Cardiac muscle cell (in vitro differentiated cells and primary cell): ENCODE data around the gene SLC25A21. TPM values are rescaled to one million over a fixed set of nuclear protein-coding genes. Genes with fewer than 3 reads are reported as not detected.
A peak's percentile ranks its signal among the peaks of the same experiment; 100 is the strongest.

Experiments used
- DNase-seq, 2 donors: peaks; one replicate each; pipeline versions ENCODE4 v3.0.0 to v3.0.0-alpha.2; 2010 to 2017; ENCODE audit warnings: low read depth in 1 of 2, low spot score in 1 of 2
- H3K27ac ChIP-seq: fragments of 200-600 bp; sonication (generic); 2 replicates; pipeline ENCODE4 v1.5.1; 2016
- H3K27me3 ChIP-seq: fragments of 200-600 bp; sonication (generic); 2 replicates; pipeline ENCODE4 v1.6.0; 2016; ENCODE audit warnings: control low read depth
- H3K36me3 ChIP-seq: fragments of 200-600 bp; sonication (generic); 2 replicates; pipeline ENCODE4 v1.5.1; 2016; ENCODE audit warnings: control low read depth
- H3K4me1 ChIP-seq: fragments of 200-600 bp; sonication (generic); 2 replicates; pipeline ENCODE4 v1.8.1; 2017; ENCODE audit warnings: low read depth, mild to moderate bottlenecking, mixed run types
- H3K4me3 ChIP-seq: fragments of 200-600 bp; sonication (generic); 2 replicates; pipeline ENCODE4 v1.5.1; 2016; ENCODE audit warnings: mild to moderate bottlenecking
- H3K9me3 ChIP-seq: fragments of 200-600 bp; sonication (generic); 2 replicates; pipeline ENCODE4 v1.5.1; 2017; ENCODE audit warnings: low read depth, mild to moderate bottlenecking, control low read depth
- polyA plus RNA-seq: library from polyadenylated mRNA; unstranded; fragments of >200 nt; fragmentation: Nextera tagmentation; extraction: Ambion mirVana; gene quantifications from 2 replicates; pipeline ENCODE4 v1.2.1, GENCODE V29; 2016
- total RNA-seq: library from RNA; depleted of rRNA; stranded (reverse); fragments of >200 nt; gene quantifications from 2 replicates; pipeline ENCODE4 v1.2.3, GENCODE V29; 2016
- TF ChIP-seq, protein P1 (sequence below): IDR thresholded peaks from 2 replicates; pipeline ENCODE4 v1.5.1; 2012; ENCODE audit warnings: low read depth, mild to moderate bottlenecking, low read length

The SLC25A21 gene
- total and polyA plus RNA-seq, 2 experiments from 2014 or later, result 0.63 to 8.4 TPM

GRCh38 chr14:36820901-36821300, 351.5 kb downstream of the SLC25A21 start:
- no peaks in the 10 kb centered on the region for H3K36me3 ChIP-seq
- TF ChIP-seq, protein P1, sequence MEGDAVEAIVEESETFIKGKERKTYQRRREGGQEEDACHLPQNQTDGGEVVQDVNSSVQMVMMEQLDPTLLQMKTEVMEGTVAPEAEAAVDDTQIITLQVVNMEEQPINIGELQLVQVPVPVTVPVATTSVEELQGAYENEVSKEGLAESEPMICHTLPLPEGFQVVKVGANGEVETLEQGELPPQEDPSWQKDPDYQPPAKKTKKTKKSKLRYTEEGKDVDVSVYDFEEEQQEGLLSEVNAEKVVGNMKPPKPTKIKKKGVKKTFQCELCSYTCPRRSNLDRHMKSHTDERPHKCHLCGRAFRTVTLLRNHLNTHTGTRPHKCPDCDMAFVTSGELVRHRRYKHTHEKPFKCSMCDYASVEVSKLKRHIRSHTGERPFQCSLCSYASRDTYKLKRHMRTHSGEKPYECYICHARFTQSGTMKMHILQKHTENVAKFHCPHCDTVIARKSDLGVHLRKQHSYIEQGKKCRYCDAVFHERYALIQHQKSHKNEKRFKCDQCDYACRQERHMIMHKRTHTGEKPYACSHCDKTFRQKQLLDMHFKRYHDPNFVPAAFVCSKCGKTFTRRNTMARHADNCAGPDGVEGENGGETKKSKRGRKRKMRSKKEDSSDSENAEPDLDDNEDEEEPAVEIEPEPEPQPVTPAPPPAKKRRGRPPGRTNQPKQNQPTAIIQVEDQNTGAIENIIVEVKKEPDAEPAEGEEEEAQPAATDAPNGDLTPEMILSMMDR, result no peak
- DNase-seq, result no peak
- no peaks in the 10 kb centered on the region for H3K9me3 ChIP-seq
- no peak overlapping the region for H3K27ac ChIP-seq
- H3K27me3 ChIP-seq, result peaks cover 28% of the 10 kb centered on the region
- peaks cover 9% of the 10 kb centered on the region for H3K4me1 ChIP-seq
- H3K4me3 ChIP-seq, result no peak overlapping the region

- H3K36me3 ChIP-seq, result no peaks in the 10 kb centered on the region
- peaks cover 34% of the 10 kb centered on the region for H3K27me3 ChIP-seq
- H3K4me1 ChIP-seq, result peaks cover 9% of the 10 kb centered on the region
- H3K27ac ChIP-seq, result no peak overlapping the region
- H3K4me3 ChIP-seq, result no peak overlapping the region
- TF ChIP-seq, protein P1, result no peak
- no peaks in the 10 kb centered on the region for H3K9me3 ChIP-seq
- no peak for DNase-seq
These were observed 352.2 kb downstream of the SLC25A21 start for GRCh38 chr14:36820111-36820709.

DNA sequence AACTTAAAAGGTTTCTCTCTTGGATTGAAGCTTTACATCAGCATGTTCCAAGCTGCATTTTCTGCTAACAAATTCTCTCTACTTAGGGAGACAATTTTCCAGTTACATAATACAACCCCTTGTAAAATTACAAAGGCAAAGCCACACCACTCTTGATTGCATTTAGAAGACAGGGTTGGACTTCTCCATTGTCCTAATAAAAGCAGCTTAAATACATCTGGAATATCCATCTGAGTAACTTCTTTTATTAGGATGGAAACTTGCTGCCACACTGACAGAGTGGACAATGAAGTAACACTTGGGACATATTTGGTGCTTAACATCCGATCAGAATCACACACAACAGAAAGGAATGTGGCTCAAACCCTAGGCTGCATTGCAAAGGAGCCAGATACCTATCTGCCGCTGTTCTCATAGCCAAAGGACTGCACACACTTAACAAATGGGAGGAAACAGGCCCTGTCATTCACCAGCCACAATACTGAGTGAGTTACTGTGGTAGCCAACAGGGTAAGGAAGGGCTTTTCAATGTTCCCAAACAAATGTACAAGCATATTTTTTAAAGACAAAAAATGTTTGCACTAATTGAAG, 353.5 kb downstream of the SLC25A21 start:
- DNase-seq, result peak in 1 of 2 donors; percentile 25
- Histone ChIP-seq H3K27ac (no peak overlapping the region), H3K4me1 (peaks cover 9% of the 10 kb centered on the region), H3K27me3 (peaks cover 40% of the 10 kb centered on the region), H3K36me3 (no peaks in the 10 kb centered on the region), H3K4me3 (no peak overlapping the region), H3K9me3 (no peaks in the 10 kb centered on the region)
- TF ChIP-seq, protein P1, result no peak

DNA sequence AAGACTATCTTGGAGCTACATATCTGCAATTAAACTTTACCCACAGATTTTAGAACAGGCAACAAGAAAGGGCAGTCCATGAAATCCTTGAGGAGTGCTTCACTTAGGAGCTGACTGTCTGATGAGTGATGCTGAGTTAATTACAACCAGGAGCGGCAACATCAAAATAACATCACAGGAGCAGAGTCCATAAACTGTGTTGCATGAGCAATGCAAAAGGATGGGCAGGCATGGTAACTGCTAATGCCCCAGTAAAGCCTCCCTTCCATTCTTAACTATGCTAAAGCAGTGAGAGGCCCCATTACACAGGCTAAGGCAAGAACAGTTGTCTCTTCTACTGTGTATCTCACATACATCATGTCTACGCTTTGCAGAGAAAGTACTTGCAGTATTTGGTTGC, 354.2 kb downstream of the SLC25A21 start:
- Histone ChIP-seq H3K27me3 (peaks cover 36% of the 10 kb centered on the region), H3K4me3 (no peak overlapping the region), H3K27ac (no peak overlapping the region), H3K4me1 (peaks cover 9% of the 10 kb centered on the region), H3K9me3 (no peaks in the 10 kb centered on the region), H3K36me3 (no peaks in the 10 kb centered on the region)
- TF ChIP-seq, protein P1, result no peak
- no peak for DNase-seq

GRCh38 chr14:36817071-36817930, 355.1 kb downstream of the SLC25A21 start:
- Histone ChIP-seq H3K27me3 (peaks cover 39% of the 10 kb centered on the region), H3K27ac (no peak overlapping the region), H3K4me1 (peaks cover 9% of the 10 kb centered on the region), H3K36me3 (no peaks in the 10 kb centered on the region), H3K9me3 (no peaks in the 10 kb centered on the region), H3K4me3 (no peak overlapping the region)
- TF ChIP-seq, protein P1, result no peak
- DNase-seq, result no peak
